Measurements from ENCODE around the gene ADARB2. TPM values are rescaled to one million over a fixed set of nuclear protein-coding genes. Genes with fewer than 3 reads are reported as not detected.

Gene ADARB2
- total and polyA plus RNA-seq, 7 experiments from 2014 or later: 0.05 to 13.6 (median 6.3) TPM; not detected in 3

DNA sequence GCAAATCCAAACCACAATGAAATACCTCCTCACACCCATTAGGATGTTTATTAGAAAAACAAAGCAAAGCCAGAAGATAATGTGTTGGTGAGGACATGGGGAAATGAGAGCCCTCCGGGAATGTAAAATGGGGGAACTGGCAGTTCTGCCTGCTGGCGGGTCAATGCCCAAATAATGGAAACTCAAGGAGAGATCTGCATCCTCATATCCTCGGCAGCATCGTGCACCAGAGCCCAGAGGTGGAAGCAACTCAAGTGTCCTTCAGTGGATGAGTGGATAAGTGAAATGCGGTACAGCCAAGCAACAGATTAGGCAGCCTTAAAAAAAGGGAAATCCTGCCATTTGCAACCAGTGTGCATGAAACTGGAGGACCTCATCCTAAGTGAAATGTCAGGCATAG lies 356.0 kb downstream of the ADARB2 start:
- ChIA-PET POLR2A (no interaction called here), CTCF (no interaction called here)
- Mint-ChIP-seq H3K27ac (no peak overlapping the region), H3K36me3 (no peaks in the 10 kb centered on the region), H3K4me3 (no peak overlapping the region), H3K27me3 (peaks cover 43 to 82% (median 65%) of the 10 kb centered on the region in 5 donors), H3K4me1 (peaks cover 0 to 1% (median 0%) of the 10 kb centered on the region in 7 donors), H3K9me3 (peaks cover 0 to 11% (median 0%) of the 10 kb centered on the region in 11 donors)
- no peak overlapping the region for H3K4me3 ChIP-seq (ENCODE audit: low read length)
- intact Hi-C loops (cut with micrococcal nuclease): loop anchor here in 1 of 2 donors (10.0 kb wide), 1 partner anchor 97 kb away; no protein-coding TSS in a partner anchor
- H3K36me3 ChIP-seq (ENCODE audit: control insufficient read depth in 2 of 3, insufficient read depth in 3 of 3, low read length in 3 of 3): no peaks in the 10 kb centered on the region
- peaks cover 0 to 2% of the 10 kb centered on the region in 2 donors for H3K27me3 ChIP-seq (ENCODE audit: control insufficient read depth in 2 of 2, insufficient read depth in 2 of 2, low read length in 2 of 2)
- no peak overlapping the region for H3K27ac ChIP-seq (ENCODE audit: low read depth, low read length)
- H3K9me3 ChIP-seq (ENCODE audit: control insufficient read depth in 2 of 3, low read length in 3 of 3): no peaks in the 10 kb centered on the region
- no peaks in the 10 kb centered on the region for H3K4me1 ChIP-seq (ENCODE audit: control insufficient read depth in 2 of 2, insufficient read depth in 2 of 2, low read length in 2 of 2)
- ATAC-seq: no peak
- no peak for DNase-seq

DNA sequence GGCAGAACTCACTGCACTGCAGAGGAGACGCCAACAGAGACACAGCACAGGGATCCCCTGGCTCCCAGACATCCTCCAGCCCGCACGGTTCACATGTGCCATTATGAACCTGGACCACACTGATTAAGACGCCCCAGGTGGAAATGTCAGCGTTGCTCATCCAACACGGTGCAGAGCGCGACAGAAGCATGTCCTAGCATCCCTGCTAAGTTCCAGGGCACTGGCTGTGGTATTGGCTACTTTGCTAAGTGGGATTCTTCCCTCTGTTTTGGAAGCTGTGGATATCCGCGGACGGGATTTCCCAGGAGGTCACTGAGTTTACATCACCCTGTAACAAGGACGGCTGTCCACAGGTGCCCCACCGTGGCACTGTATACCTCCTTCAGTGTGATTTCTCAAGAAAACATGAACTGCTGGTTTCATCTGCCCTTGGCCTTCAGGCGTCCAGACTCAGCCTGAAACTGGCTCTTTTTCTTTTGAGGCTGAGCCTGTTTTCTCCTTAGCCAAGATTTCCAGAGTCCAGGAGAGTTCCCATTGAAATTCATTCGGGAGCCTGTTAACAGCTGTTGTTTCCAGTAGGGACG lies 357.1 kb downstream of the ADARB2 start:
- Histone ChIP-seq H3K27me3 (ENCODE audit: control insufficient read depth in 2 of 2, insufficient read depth in 2 of 2, low read length in 2 of 2) (peaks cover 0 to 2% of the 10 kb centered on the region in 2 donors), H3K9me3 (ENCODE audit: control insufficient read depth in 2 of 3, low read length in 3 of 3) (no peaks in the 10 kb centered on the region), H3K36me3 (ENCODE audit: control insufficient read depth in 2 of 3, insufficient read depth in 3 of 3, low read length in 3 of 3) (no peaks in the 10 kb centered on the region), H3K4me3 (ENCODE audit: low read length) (no peak overlapping the region), H3K27ac (ENCODE audit: low read depth, low read length) (no peak overlapping the region), H3K4me1 (ENCODE audit: control insufficient read depth in 2 of 2, insufficient read depth in 2 of 2, low read length in 2 of 2) (no peaks in the 10 kb centered on the region)
- peaks cover 37 to 78% (median 65%) of the 10 kb centered on the region in 5 donors for H3K27me3 Mint-ChIP-seq
- CTCF ChIA-PET: no interaction called here
- no peak overlapping the region for H3K27ac Mint-ChIP-seq
- no peaks in the 10 kb centered on the region for H3K36me3 Mint-ChIP-seq
- ATAC-seq (no peak), DNase-seq (no peak)
- H3K9me3 Mint-ChIP-seq: peaks cover 0 to 8% (median 0%) of the 10 kb centered on the region in 11 donors
- intact Hi-C loops (cut with micrococcal nuclease): loop anchor here in 1 of 2 donors (10.0 kb wide), 1 partner anchor 95 kb away; no protein-coding TSS in a partner anchor
- H3K4me1 Mint-ChIP-seq: peaks cover 0 to 1% (median 0%) of the 10 kb centered on the region in 7 donors
- no peak overlapping the region for H3K4me3 Mint-ChIP-seq
- POLR2A ChIA-PET: no interaction called here

DNA sequence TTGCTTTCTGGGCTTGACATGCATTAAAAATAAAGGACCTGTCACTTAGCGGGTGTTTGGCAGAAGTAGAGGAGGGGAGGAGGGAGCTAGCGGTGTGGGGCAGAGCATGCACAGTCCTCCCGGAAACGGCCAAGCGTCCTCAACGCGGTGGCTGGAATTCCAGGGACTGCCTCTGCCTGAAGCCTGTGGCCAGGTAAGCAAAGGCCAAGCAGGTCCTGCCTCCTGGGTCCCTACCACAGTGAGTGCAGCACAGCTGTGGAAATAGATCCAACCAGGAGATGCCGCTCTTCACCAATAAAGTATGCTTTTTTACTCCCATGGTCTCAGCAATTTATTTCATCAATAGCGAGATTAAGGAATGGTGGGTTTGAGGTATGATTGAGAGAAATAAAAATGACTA lies 357.7 kb downstream of the ADARB2 start:
- H3K27me3 Mint-ChIP-seq: peaks cover 32 to 72% (median 59%) of the 10 kb centered on the region in 5 donors
- CTCF ChIA-PET: no interaction called here
- peaks cover 0 to 1% (median 0%) of the 10 kb centered on the region in 7 donors for H3K4me1 Mint-ChIP-seq

DNA sequence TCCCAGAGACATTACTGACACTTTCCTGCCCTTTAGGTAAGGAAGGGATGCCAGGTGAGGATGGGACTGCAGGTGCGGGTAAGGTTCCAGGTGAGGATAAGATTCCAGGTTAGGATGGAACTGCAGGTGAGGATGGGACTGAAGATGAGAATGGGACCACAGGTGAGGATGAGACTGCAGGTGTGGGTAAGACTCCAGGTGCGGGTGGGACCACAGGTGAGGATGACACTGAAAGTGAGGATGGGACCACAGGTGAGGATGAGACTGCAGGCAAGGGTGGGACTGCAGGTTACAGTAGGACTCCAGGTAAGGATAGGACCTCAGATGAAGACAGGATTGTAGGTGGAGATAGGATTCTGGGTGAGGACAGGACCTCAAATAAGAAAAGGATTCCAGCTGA lies 358.9 kb downstream of the ADARB2 start:
- Mint-ChIP-seq H3K4me3 (no peak overlapping the region), H3K36me3 (no peaks in the 10 kb centered on the region), H3K27me3 (peaks cover 23 to 61% (median 49%) of the 10 kb centered on the region in 5 donors), H3K4me1 (peaks cover 0 to 1% (median 0%) of the 10 kb centered on the region in 7 donors), H3K27ac (no peak overlapping the region), H3K9me3 (peaks cover 0 to 7% (median 0%) of the 10 kb centered on the region in 11 donors)
- no peak for ATAC-seq
- no peak overlapping the region for H3K27ac ChIP-seq (ENCODE audit: low read depth, low read length)
- H3K4me1 ChIP-seq (ENCODE audit: control insufficient read depth in 2 of 2, insufficient read depth in 2 of 2, low read length in 2 of 2): no peaks in the 10 kb centered on the region
- CTCF ChIA-PET: no interaction called here
- no peak overlapping the region for H3K4me3 ChIP-seq (ENCODE audit: low read length)
- no peaks in the 10 kb centered on the region for H3K9me3 ChIP-seq (ENCODE audit: control insufficient read depth in 2 of 3, low read length in 3 of 3)
- peaks cover 0 to 2% of the 10 kb centered on the region in 2 donors for H3K27me3 ChIP-seq (ENCODE audit: control insufficient read depth in 2 of 2, insufficient read depth in 2 of 2, low read length in 2 of 2)
- H3K36me3 ChIP-seq (ENCODE audit: control insufficient read depth in 2 of 3, insufficient read depth in 3 of 3, low read length in 3 of 3): no peaks in the 10 kb centered on the region
- POLR2A ChIA-PET: no interaction called here
- intact Hi-C loops (cut with micrococcal nuclease): no loop called here
- no peak for DNase-seq

More for the DNA sequence above, 357.7 kb downstream of the ADARB2 start:
- Mint-ChIP-seq H3K27ac (no peak overlapping the region), H3K9me3 (peaks cover 0 to 7% (median 0%) of the 10 kb centered on the region in 11 donors), H3K4me3 (no peak overlapping the region), H3K36me3 (no peaks in the 10 kb centered on the region)
- Histone ChIP-seq H3K4me3 (ENCODE audit: low read length) (no peak overlapping the region), H3K36me3 (ENCODE audit: control insufficient read depth in 2 of 3, insufficient read depth in 3 of 3, low read length in 3 of 3) (no peaks in the 10 kb centered on the region), H3K27me3 (ENCODE audit: control insufficient read depth in 2 of 2, insufficient read depth in 2 of 2, low read length in 2 of 2) (peaks cover 0 to 2% of the 10 kb centered on the region in 2 donors), H3K9me3 (ENCODE audit: control insufficient read depth in 2 of 3, low read length in 3 of 3) (no peaks in the 10 kb centered on the region), H3K27ac (ENCODE audit: low read depth, low read length) (no peak overlapping the region), H3K4me1 (ENCODE audit: control insufficient read depth in 2 of 2, insufficient read depth in 2 of 2, low read length in 2 of 2) (no peaks in the 10 kb centered on the region)
- ATAC-seq (no peak), DNase-seq (no peak)
- intact Hi-C loops (cut with micrococcal nuclease): no loop called here
- POLR2A ChIA-PET: no interaction called here

DNA sequence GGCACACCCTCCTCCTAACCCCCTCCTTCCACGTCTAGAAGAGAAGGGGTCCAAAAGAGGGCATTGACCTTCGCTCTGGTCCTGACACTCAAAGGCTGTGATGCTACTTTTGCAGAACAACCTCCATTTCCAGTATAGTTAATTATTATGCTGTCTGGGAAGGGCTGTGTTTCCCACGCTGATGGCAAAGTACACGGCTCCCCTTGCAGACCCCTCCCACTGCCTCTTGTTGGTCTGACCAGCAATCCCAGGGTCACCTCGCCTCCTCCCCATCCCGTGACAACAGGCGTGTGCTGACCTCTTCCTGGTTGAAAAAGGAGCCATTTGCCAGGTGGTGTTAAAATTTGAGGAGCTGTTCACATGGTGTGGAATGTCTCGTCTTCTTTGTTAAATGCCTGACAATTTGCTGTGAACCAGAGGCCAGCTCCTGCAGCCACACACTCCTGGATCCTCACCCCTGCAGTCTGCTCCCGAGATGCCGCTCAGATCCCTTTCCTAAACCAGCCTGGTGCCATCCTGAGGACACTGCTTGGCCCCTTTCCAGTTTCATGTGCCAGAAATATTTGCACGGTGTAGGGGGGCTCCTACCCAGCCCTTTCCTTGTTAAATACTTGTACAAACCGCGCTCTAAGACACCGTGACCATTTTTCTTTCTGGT lies 359.5 kb downstream of the ADARB2 start:
- no peaks in the 10 kb centered on the region for H3K36me3 Mint-ChIP-seq
- no peak overlapping the region for H3K4me3 Mint-ChIP-seq
- ChIA-PET CTCF (no interaction called here), POLR2A (no interaction called here)
- H3K4me1 Mint-ChIP-seq: peaks cover 0 to 1% (median 0%) of the 10 kb centered on the region in 7 donors
- intact Hi-C loops (cut with micrococcal nuclease): no loop called here
- H3K36me3 ChIP-seq (ENCODE audit: control insufficient read depth in 2 of 3, insufficient read depth in 3 of 3, low read length in 3 of 3): no peaks in the 10 kb centered on the region
- H3K27ac ChIP-seq (ENCODE audit: low read depth, low read length): no peak overlapping the region
- no peak overlapping the region for H3K27ac Mint-ChIP-seq
- ATAC-seq (no peak), DNase-seq (no peak)
- H3K27me3 Mint-ChIP-seq: peaks cover 23 to 57% (median 48%) of the 10 kb centered on the region in 5 donors
- H3K4me3 ChIP-seq (ENCODE audit: low read length): no peak overlapping the region
- H3K9me3 ChIP-seq (ENCODE audit: control insufficient read depth in 2 of 3, low read length in 3 of 3): no peaks in the 10 kb centered on the region
- H3K27me3 ChIP-seq (ENCODE audit: control insufficient read depth in 2 of 2, insufficient read depth in 2 of 2, low read length in 2 of 2): peaks cover 0 to 2% of the 10 kb centered on the region in 2 donors
- H3K4me1 ChIP-seq (ENCODE audit: control insufficient read depth in 2 of 2, insufficient read depth in 2 of 2, low read length in 2 of 2): no peaks in the 10 kb centered on the region
- H3K9me3 Mint-ChIP-seq: peaks cover 0 to 7% (median 0%) of the 10 kb centered on the region in 11 donors

DNA sequence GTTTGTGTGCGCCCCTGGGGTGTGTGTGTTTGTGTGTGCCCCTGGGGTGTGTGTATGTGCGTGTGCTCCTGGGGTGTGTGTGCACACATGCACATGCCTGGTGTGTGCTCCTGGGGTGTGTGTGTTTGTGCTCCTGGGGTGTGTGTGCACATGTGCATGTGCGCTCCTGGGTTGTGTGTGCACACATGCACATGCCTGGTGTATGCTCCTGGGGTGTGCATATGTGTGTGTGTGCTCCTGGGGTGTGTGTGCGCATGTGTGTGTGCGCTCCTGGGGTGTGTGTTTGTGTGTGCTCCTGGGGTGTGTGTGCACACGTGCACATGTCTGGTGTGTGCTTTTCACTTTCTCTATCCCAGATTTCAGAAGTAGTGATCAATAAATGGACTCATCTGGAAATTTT lies 360.1 kb downstream of the ADARB2 start:
- peaks cover 23 to 51% (median 48%) of the 10 kb centered on the region in 5 donors for H3K27me3 Mint-ChIP-seq
- peaks cover 0 to 1% (median 0%) of the 10 kb centered on the region in 7 donors for H3K4me1 Mint-ChIP-seq

More for the DNA sequence above, 360.1 kb downstream of the ADARB2 start:
- CTCF ChIA-PET: no interaction called here
- intact Hi-C loops (cut with micrococcal nuclease): no loop called here
- H3K27ac Mint-ChIP-seq: no peak overlapping the region
- no peaks in the 10 kb centered on the region for H3K36me3 ChIP-seq (ENCODE audit: control insufficient read depth in 2 of 3, insufficient read depth in 3 of 3, low read length in 3 of 3)
- peaks cover 0 to 7% (median 0%) of the 10 kb centered on the region in 11 donors for H3K9me3 Mint-ChIP-seq
- no peak overlapping the region for H3K4me3 Mint-ChIP-seq
- peaks cover 0 to 2% of the 10 kb centered on the region in 2 donors for H3K27me3 ChIP-seq (ENCODE audit: control insufficient read depth in 2 of 2, insufficient read depth in 2 of 2, low read length in 2 of 2)
- POLR2A ChIA-PET: no interaction called here
- ATAC-seq (no peak), DNase-seq (no peak)
- H3K27ac ChIP-seq (ENCODE audit: low read depth, low read length): no peak overlapping the region
- H3K9me3 ChIP-seq (ENCODE audit: control insufficient read depth in 2 of 3, low read length in 3 of 3): no peaks in the 10 kb centered on the region
- H3K36me3 Mint-ChIP-seq: no peaks in the 10 kb centered on the region
- H3K4me1 ChIP-seq (ENCODE audit: control insufficient read depth in 2 of 2, insufficient read depth in 2 of 2, low read length in 2 of 2): no peaks in the 10 kb centered on the region
- no peak overlapping the region for H3K4me3 ChIP-seq (ENCODE audit: low read length)

All from naive thymus-derived CD4-positive, alpha-beta T cell (primary cell).